Gastroesophageal sphincter (tissue), 3 donors: ENCODE measurements around the gene CSF1.

Source experiments
- CTCF ChIP-seq, 4 experiments: fragments of 200-600 bp in 2 of 4; fragments of 450-650 bp in 2 of 4; sonication (generic) in 1 of 4; IDR thresholded peaks; one replicate each; pipeline ENCODE4 v1.5.1; 2017 to 2019; ENCODE audit warnings: antibody characterized with exemption in 4 of 4, mild to moderate bottlenecking in 2 of 4, moderate library complexity in 2 of 4
- POLR2AphosphoS5 ChIP-seq: sonication (generic); formaldehyde crosslinking; IDR thresholded peaks from one replicate; pipeline ENCODE4 v1.6.1; 2017; ENCODE audit warnings: antibody characterized with exemption

GRCh38 chr1:109931911-109932636, 21.4 kb downstream of the CSF1 start:
- no peak for TF ChIP-seq POLR2AphosphoS5
- TF ChIP-seq CTCF (IDR thresholded peaks at IDR 0.05): no peak
